Common myeloid progenitor, CD34-positive (primary cell): Measurements from ENCODE around the gene MLPH.

Source experiments
- CTCF ChIA-PET: fragments of 350-600 bp; sonication (Branson Sonifier 250); formaldehyde crosslinking; loops from one replicate; lab custom pipeline; 2021; ENCODE audit warnings: antibody characterized with exemption; lab: Charles Lee
- POLR2A ChIA-PET: fragments of 350-600 bp; sonication (Branson Sonifier 250); formaldehyde crosslinking; loops from one replicate; lab custom pipeline; 2021; ENCODE audit warnings: antibody characterized with exemption; lab: Charles Lee
- DNase-seq, 3 donors: peaks; one replicate each; pipeline versions ENCODE4 v3.0.0 to v3.0.0-alpha.2; 2013
- H3K27ac ChIP-seq, 2 experiments: 1 replicate in 1 of 2; 2 replicates in 1 of 2; pipeline ENCODE4 v1.7.0; 2013; ENCODE audit warnings: inconsistent platforms in 2 of 2, low read length in 2 of 2, mild to moderate bottlenecking in 2 of 2, low read depth in 1 of 2, moderate library complexity in 1 of 2; ENCODE audit not compliant: severe bottlenecking in 2 of 2, insufficient read depth in 1 of 2, poor library complexity in 1 of 2
- H3K27me3 ChIP-seq, 5 experiments: replicated peaks in 2 of 5; 1 replicate in 3 of 5; 2 replicates in 2 of 5; pipeline versions ENCODE4 v1.6.1 to v1.7.0; 2013; ENCODE audit warnings: low read length in 4 of 5, mild to moderate bottlenecking in 2 of 5, moderate library complexity in 2 of 5, inconsistent platforms in 1 of 5; ENCODE audit not compliant: insufficient read depth in 5 of 5, control insufficient read depth in 4 of 5
- H3K36me3 ChIP-seq, 4 experiments: 1 replicate in 2 of 4; 2 replicates in 2 of 4; pipeline versions ENCODE4 v1.6.1 to v1.7.0; 2013; ENCODE audit warnings: low read length in 3 of 4, control low read depth in 1 of 4, mild to moderate bottlenecking in 1 of 4; ENCODE audit not compliant: control insufficient read depth in 4 of 4, insufficient read depth in 4 of 4
- H3K4me1 ChIP-seq, 4 experiments: 1 replicate in 3 of 4; 2 replicates in 1 of 4; pipeline versions ENCODE4 v1.6.1 to v1.7.1; 2013; ENCODE audit warnings: low read length in 3 of 4, mild to moderate bottlenecking in 3 of 4, control low read depth in 1 of 4, inconsistent platforms in 1 of 4, moderate library complexity in 1 of 4; ENCODE audit not compliant: control insufficient read depth in 4 of 4, insufficient read depth in 4 of 4; ENCODE audit errors: control extremely low read depth in 1 of 4
- H3K4me3 ChIP-seq, 7 experiments: 1 replicate in 4 of 7; 2 replicates in 3 of 7; pipeline versions ENCODE4 v1.5.1 to v1.7.0; 2013; ENCODE audit warnings: mild to moderate bottlenecking in 7 of 7, low read length in 6 of 7, moderate library complexity in 6 of 7, inconsistent platforms in 2 of 7, low read depth in 2 of 7, control low read depth in 1 of 7; ENCODE audit not compliant: insufficient read depth in 4 of 7, control insufficient read depth in 1 of 7; ENCODE audit errors: extremely low read depth in 1 of 7
- H3K9me3 ChIP-seq, 5 experiments: 1 replicate in 4 of 5; 2 replicates in 1 of 5; pipeline versions ENCODE4 v1.6.1 to v1.7.1; 2013; ENCODE audit warnings: low read length in 4 of 5, mild to moderate bottlenecking in 2 of 5, inconsistent platforms in 1 of 5, low read depth in 1 of 5, moderate library complexity in 1 of 5; ENCODE audit not compliant: control insufficient read depth in 4 of 5, insufficient read depth in 2 of 5; ENCODE audit errors: control extremely low read depth in 1 of 5
- WGBS: methylation state at CpG from one replicate; pipeline ENCODE4 v1.1.5; 2013; ENCODE audit not compliant: insufficient coverage; 5-methylcytosine and 5-hydroxymethylcytosine counted together

Gene MLPH

DNA sequence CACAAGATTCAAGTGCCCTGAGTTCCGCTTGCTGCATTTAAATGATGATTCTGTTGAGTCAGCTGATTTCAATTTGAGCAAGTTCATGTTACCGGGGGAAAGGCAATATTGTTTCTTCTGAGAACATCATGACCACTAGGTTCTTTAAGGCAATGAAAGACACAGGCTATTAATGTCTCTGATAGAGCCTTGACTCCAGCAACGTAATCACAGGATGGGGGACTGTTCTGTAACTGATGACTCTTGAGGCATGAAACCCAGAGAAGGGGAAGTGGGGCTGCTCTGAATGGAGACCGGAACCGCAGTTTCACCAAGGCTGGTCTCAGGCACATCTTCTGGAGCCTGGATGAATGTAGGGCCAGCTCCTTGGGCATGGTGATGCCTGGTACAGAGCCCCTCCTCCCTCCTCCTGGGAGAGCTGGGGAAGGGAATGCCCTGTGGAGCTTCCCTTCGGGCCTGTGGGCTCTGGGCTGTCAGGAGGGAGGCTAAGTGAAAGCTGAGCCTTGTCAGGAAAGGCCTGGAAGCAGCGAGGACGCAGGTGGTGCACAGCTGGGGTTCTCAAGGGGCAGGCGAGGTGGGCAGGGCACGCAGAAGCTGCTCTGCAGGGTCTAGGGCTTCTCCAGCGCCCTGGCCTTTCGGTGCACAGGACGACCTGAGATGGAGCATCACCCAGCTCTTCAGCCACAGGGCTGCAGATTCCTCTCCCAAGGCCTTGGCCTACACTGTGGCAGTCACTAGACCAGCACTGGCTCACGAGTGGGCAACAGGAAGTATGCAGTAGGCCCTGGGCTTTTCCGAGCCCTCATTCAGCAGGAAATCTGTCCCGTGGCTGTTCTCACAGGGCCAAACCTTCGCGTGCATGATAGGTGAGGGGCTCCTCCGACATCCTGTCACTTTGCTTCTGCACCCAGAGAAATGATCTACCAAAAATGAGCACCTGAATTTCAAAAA lies 42.7 kb downstream of the MLPH start:
- no peaks in the 10 kb centered on the region for H3K27me3 ChIP-seq
- no peak overlapping the region for H3K4me3 ChIP-seq
- H3K9me3 ChIP-seq, result no peaks in the 10 kb centered on the region
- peaks cover 0 to 12% (median under 1%) of the 10 kb centered on the region in 4 experiments for H3K4me1 ChIP-seq
- POLR2A ChIA-PET, result no interaction called here
- H3K36me3 ChIP-seq, result no peaks in the 10 kb centered on the region
- CTCF ChIA-PET, result interaction anchor here (0.6 to 3.6 kb wide), 4 partner anchors 15 to 42 kb away, joined by 3 to 10 read pairs (median 4); no protein-coding TSS in a partner anchor
- 93% methylated on average over 19 of the region's 19 CpGs for WGBS
- no peak overlapping the region for H3K27ac ChIP-seq
- DNase-seq, result peak in 2 of 3 donors; percentile 5 to 11

DNA sequence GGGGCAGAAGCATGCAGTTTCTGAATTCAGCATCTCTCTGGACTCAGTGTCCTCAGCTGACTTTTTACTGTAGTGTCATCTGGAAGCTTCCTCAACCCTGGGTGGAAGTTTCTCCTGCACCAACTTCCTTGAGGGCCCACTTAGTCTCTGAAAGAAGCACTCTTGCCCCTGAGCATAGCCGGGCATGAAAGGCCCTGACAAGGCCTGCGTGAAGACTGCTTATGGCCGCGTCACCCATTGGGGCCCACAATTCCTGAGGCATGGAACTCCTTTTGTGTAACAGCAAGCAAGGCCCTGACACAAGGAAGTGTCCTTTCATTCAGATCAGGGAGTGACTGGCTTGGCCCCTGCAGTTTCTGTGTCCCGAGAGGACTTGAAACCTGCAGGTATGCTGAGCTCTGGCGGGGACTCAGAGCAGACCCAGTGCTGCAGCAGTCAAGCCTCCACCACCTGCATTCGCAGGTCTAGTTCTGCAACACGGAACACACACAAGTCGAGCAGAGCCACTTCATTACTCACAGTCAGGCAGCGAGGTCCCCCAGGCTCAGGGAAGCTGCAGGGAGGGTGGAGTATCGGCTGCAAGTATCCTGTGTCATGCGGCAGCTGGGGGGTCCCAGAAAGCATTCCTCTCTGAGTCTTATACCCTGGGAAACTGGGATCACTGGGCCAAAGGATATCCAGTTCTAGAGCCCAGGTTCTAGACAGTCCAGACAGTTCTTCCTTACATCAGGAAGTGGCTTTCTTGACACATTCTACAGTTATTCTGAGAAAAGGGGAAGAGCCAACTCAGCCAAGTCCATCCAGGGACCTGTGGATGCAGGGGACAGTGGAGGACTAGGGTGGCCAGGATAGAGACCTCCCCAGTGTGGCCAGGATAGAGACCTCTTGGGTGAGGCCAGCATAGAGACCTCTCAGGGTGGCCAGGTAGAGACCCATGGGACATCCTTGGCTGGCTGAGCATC lies 43.7 kb downstream of the MLPH start:
- H3K4me3 ChIP-seq, result no peak overlapping the region
- WGBS, result 94% methylated on average over 12 of the region's 12 CpGs
- ChIA-PET CTCF (interaction anchor here (1.0 to 3.6 kb wide), 2 partner anchors 18 to 41 kb away, joined by 5 to 10 read pairs; no protein-coding TSS in a partner anchor), POLR2A (no interaction called here)
- no peaks in the 10 kb centered on the region for H3K9me3 ChIP-seq
- peaks cover 0 to 12% (median under 1%) of the 10 kb centered on the region in 4 experiments for H3K4me1 ChIP-seq
- H3K27me3 ChIP-seq, result no peaks in the 10 kb centered on the region
- H3K36me3 ChIP-seq, result no peaks in the 10 kb centered on the region
- no peak for DNase-seq
- no peak overlapping the region for H3K27ac ChIP-seq

DNA sequence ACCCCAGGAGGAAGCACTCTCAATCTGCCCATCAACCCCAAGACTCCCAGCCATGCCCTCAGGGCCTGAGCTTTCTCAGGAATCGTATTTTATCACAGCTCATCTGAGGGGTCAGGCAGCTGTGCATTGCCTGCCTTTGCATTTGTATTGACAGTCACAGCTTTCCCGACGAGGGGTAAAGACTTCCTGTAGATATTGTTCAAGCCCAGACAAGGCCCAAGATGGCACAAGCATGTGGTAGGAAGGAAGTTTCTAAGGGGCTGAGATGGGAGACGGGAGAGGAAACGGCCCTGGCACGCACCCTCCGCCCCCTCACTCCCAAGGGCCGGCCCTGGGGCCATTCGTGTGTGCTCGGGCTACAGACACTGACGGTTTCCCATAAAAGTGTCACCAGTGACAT lies 45.1 kb downstream of the MLPH start:
- no peak overlapping the region for H3K27ac ChIP-seq

DNA sequence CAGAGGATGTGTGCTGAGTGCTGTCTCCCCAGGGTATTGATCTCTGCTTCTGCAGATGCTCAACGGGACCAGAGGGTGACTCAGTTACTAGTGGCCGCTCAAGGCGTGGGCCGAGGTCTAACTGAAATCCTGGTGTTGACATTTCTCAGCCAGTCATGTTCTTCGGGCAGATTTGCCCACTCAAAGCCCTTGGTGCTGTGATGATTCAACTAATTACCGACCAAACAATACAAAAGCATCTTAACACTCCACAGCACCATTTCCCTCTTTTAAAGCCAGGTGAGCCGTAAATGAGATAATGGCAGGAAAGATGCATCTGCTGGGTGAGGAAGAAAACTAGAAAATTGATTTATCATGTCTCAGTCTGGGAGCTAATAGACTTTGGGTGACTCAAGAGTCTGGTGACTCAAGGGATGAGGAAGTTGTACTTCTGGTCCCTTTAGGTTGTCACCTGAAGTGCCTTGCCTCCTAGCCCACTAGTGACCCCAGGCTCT lies 46.7 kb downstream of the MLPH start:
- H3K36me3 ChIP-seq, result no peaks in the 10 kb centered on the region
- peak in 2 of 3 donors; percentile 9 to 19 for DNase-seq
- H3K9me3 ChIP-seq, result no peaks in the 10 kb centered on the region
- 94% methylated on average over 6 of the region's 7 CpGs for WGBS
- ChIA-PET POLR2A (no interaction called here), CTCF (interaction anchor here (0.8 to 1.2 kb wide), 3 partner anchors 39 to 211 kb away, joined by 3 to 9 read pairs (median 6); no protein-coding TSS in a partner anchor)
- H3K4me1 ChIP-seq, result peaks cover 0 to 12% (median under 1%) of the 10 kb centered on the region in 4 experiments
- no peak overlapping the region for H3K27ac ChIP-seq
- H3K4me3 ChIP-seq, result no peak overlapping the region
- H3K27me3 ChIP-seq, result no peaks in the 10 kb centered on the region

More for the DNA sequence above, 45.1 kb downstream of the MLPH start:
- POLR2A ChIA-PET, result no interaction called here
- DNase-seq, result no peak
- H3K27me3 ChIP-seq, result no peaks in the 10 kb centered on the region
- CTCF ChIA-PET, result interaction anchor here (1.1 to 3.6 kb wide), 2 partner anchors 40 to 50 kb away, joined by 3 to 10 read pairs; no protein-coding TSS in a partner anchor
- H3K36me3 ChIP-seq, result no peaks in the 10 kb centered on the region
- 60% methylated on average over 9 of the region's 11 CpGs for WGBS
- H3K4me3 ChIP-seq, result no peak overlapping the region
- H3K9me3 ChIP-seq, result no peaks in the 10 kb centered on the region
- H3K4me1 ChIP-seq, result peaks cover 0 to 12% (median under 1%) of the 10 kb centered on the region in 4 experiments

DNA sequence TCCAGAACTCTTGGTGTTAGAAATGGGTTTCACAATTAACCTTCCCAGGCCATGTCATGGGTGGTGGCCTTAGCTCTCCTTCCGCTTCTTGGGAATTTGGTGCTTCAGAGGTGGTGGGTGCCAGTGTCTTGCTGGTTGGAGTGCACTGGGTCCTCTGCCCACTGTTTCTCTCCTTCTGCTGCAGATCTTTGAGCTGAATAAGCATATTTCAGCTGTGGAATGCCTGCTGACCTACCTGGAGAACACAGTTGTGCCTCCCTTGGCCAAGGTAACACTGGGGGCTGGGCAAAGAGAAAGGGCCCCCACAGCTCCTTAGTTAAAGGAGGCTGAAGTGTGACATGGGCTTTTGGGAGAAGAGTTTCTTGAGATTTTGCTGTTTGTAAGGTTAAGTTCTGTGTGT lies 47.3 kb downstream of the MLPH start:
- DNase-seq, result no peak
- no peaks in the 10 kb centered on the region for H3K36me3 ChIP-seq
- no peaks in the 10 kb centered on the region for H3K9me3 ChIP-seq
- H3K4me1 ChIP-seq, result peaks cover 0 to 12% (median under 1%) of the 10 kb centered on the region in 4 experiments
- no peaks in the 10 kb centered on the region for H3K27me3 ChIP-seq
- CTCF ChIA-PET, result interaction anchor here (1.2 kb wide), 1 partner anchor 38 kb away, joined by 9 read pairs; no protein-coding TSS in a partner anchor
- 100% methylated on average over 1 of the region's 1 CpG for WGBS
- no peak overlapping the region for H3K27ac ChIP-seq
- no peak overlapping the region for H3K4me3 ChIP-seq
- POLR2A ChIA-PET, result no interaction called here

DNA sequence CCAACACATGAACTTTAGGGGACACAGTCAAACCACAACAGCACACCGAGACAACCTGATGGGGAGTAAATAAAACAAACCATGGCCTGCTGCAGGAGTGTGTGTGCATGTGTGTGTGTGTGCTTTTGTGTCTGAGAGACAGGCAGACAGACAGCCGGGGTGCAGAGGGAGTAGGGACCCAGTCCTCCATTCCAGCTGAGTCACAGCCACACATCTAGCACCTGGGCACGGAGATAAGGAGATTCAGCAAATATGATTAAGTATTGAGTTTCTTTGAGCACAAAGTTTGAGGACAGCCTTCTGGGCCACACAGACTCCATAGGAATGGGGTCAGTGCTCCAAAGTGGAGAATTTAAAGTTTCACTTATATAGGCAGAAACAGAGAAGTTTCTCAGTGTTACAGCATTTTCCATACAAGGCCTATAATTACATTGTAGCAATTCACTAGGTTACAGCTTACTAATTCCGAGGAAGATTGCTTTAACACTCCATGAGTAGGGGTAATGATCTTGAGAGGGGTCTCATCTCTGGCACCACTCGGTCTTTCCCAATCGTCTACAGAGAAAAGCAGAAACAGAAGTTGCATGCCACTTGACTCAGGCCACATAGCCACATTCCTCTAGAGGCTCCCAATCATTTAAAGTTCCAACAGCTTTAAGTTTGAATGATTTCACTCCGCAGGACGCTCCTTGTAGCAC lies 48.5 kb downstream of the MLPH start:
- H3K36me3 ChIP-seq, result no peaks in the 10 kb centered on the region
- no peaks in the 10 kb centered on the region for H3K27me3 ChIP-seq
- H3K9me3 ChIP-seq, result no peaks in the 10 kb centered on the region
- 91% methylated on average over 6 of the region's 8 CpGs for WGBS
- POLR2A ChIA-PET, result no interaction called here
- CTCF ChIA-PET, result no interaction called here
- DNase-seq, result peak in 2 of 3 donors; percentile 11 to 35
- H3K4me3 ChIP-seq, result no peak overlapping the region
- peaks cover 0 to 12% (median under 1%) of the 10 kb centered on the region in 4 experiments for H3K4me1 ChIP-seq
- H3K27ac ChIP-seq, result no peak overlapping the region
